SU-DHL-6 (cell line): ENCODE data around the gene ZNF580.

ENCODE experiments used
- EZH2phosphoT487 ChIP-seq: fragments of 200-600 bp; sonication (generic), shearing (Covaris generic); conservative IDR thresholded peaks from 2 replicates; pipeline ENCODE4 v1.6.1; 2018; ENCODE audit warnings: mild to moderate bottlenecking, antibody characterized with exemption, low read length, moderate library complexity, mixed read lengths
- TF ChIP-seq, protein P1 (sequence below): fragments of 200-600 bp; sonication (generic); IDR thresholded peaks from one replicate; pipeline ENCODE4 v1.5.1; 2017; ENCODE audit warnings: antibody characterized with exemption, mild to moderate bottlenecking, low read length, moderate library complexity; ENCODE audit not compliant: insufficient read depth, poor library complexity, severe bottlenecking

DNA sequence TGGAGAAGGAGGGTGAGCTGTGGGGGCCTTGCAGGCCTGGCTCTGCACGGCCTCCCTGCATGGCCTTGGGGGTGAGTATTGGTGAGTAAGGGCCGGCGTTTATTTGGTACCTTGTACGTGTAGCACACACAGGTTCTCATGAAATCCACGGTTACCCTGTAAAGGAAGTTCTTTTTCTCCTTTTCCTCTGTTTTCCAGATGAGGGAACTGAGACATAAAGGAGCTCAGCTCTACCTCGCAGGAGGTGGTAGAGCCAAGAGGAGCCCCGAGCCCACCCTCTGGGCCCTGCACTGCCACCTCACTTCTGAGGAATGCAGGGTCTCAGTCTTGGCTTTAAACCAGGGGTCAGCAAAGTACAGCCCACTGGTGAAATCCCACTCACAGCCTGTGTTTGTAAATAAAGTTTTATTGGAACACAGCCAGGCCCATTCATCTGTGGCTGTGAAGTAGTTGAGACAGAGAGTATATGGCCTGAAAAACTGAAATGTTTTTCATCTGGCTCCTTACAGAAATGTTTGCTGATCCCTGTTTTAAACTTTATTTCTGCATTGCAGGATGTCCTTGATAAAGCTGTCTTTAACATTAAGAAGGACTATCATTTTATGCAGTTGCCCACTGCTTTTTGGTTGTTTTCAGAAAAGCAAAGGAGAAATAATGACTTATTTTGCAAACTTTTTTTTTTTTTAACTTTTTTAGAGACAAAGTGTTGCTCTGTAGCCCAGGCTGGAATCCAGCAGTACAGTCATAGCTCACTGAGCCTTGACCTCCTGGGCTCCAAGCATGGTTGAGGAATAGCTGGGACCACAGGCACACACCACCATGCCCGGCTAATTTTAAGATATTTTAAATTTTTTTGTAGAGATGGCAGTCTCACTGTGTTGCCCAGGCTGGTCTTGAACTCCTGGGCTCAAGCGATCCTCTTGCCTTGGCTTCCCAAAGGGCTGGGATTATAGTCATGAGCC, 40.6 kb downstream of the ZNF580 start:
- TF ChIP-seq, protein P1, sequence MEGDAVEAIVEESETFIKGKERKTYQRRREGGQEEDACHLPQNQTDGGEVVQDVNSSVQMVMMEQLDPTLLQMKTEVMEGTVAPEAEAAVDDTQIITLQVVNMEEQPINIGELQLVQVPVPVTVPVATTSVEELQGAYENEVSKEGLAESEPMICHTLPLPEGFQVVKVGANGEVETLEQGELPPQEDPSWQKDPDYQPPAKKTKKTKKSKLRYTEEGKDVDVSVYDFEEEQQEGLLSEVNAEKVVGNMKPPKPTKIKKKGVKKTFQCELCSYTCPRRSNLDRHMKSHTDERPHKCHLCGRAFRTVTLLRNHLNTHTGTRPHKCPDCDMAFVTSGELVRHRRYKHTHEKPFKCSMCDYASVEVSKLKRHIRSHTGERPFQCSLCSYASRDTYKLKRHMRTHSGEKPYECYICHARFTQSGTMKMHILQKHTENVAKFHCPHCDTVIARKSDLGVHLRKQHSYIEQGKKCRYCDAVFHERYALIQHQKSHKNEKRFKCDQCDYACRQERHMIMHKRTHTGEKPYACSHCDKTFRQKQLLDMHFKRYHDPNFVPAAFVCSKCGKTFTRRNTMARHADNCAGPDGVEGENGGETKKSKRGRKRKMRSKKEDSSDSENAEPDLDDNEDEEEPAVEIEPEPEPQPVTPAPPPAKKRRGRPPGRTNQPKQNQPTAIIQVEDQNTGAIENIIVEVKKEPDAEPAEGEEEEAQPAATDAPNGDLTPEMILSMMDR, result no peak
- TF ChIP-seq EZH2phosphoT487, result no peak
